K562 (cell line): ENCODE measurements around the gene RARRES1. TPM values are rescaled to one million over a fixed set of nuclear protein-coding genes. Genes with fewer than 3 reads are reported as not detected.

Source experiments
- ESRRB ChIP-seq: fragments of 250-450 bp; sonication (Bioruptor Pico); IDR thresholded peaks from 2 replicates; pipeline ENCODE4 v1.5.0; 2020; ENCODE audit warnings: mild to moderate bottlenecking, moderate library complexity, borderline replicate concordance
- ETS1 ChIP-seq: conservative IDR thresholded peaks from 2 replicates; pipeline ENCODE4 v1.6.1; 2011; ENCODE audit warnings: low read depth, mild to moderate bottlenecking, low read length; ENCODE audit not compliant: control insufficient read depth
- GMEB1 ChIP-seq: fragments of 250-450 bp; sonication (Bioruptor Pico); IDR thresholded peaks from 2 replicates; pipeline ENCODE4 v1.4.0; 2020; ENCODE audit warnings: mild to moderate bottlenecking
- MCM3 ChIP-seq: fragments of 450-650 bp; IDR thresholded peaks from 2 replicates; pipeline ENCODE4 v1.6.1; 2016
- MGA ChIP-seq: fragments of 450-650 bp; IDR thresholded peaks from 2 replicates; pipeline ENCODE4 v1.6.1; 2016; ENCODE audit warnings: mild to moderate bottlenecking, moderate library complexity
- MTA2 ChIP-seq: fragments of 450-650 bp; IDR thresholded peaks from 2 replicates; pipeline ENCODE4 v1.6.1; 2016; ENCODE audit warnings: low read depth
- RCOR1 ChIP-seq, 2 experiments: IDR thresholded peaks; 2 replicates each; pipeline ENCODE4 v1.6.1; 2012; ENCODE audit warnings: low read depth in 2 of 2, low read length in 2 of 2, borderline replicate concordance in 1 of 2, improper control_type of control experiment in 1 of 2
- XRCC4 ChIP-seq: IDR thresholded peaks from one replicate; pipeline ENCODE4 v1.6.1; 2011; ENCODE audit not compliant: insufficient read depth, insufficient read length; ENCODE audit errors: extremely low read depth
- ZBTB49 ChIP-seq: sonication (generic); formaldehyde crosslinking; IDR thresholded peaks from 2 replicates; pipeline ENCODE4 v1.8.0; 2022; ENCODE audit warnings: missing genetic modification reagents, mild to moderate bottlenecking, borderline replicate concordance
- polyA plus RNA-seq, 8 experiments: library from polyadenylated mRNA; depleted of rRNA in 4 of 8; stranded (reverse) in 5 of 8; unstranded in 3 of 8; fragments of >200 nt; fragmentation: Nextera tagmentation in 2 of 8; fragmentation: Illumina TruSeq in 1 of 8; extraction: Ambion mirVana in 2 of 8; extraction: Trizol in 1 of 8; gene quantifications; 2 replicates each; pipeline versions ENCODE4 v1.2.1 to v1.2.3, GENCODE V29; 2011 to 2014; ENCODE audit warnings: inconsistent platforms in 1 of 8, missing spikeins in 1 of 8
- total RNA-seq, 7 experiments: library from RNA; depleted of rRNA in 6 of 7; stranded (reverse); fragments of >200 nt in 6 of 7; fragmentation: Illumina TruSeq in 2 of 7; extraction: Trizol in 2 of 7; gene quantifications; 2 replicates each; pipeline versions ENCODE4 v1.2.1 to v1.2.3, GENCODE V29; 2011 to 2021; ENCODE audit warnings: low replicate concordance in 1 of 7

The RARRES1 gene
- total and polyA plus RNA-seq, 9 of the 15 experiments (the other 6 are each of a cell fraction or from before 2014, with no cell fraction given): not detected

DNA sequence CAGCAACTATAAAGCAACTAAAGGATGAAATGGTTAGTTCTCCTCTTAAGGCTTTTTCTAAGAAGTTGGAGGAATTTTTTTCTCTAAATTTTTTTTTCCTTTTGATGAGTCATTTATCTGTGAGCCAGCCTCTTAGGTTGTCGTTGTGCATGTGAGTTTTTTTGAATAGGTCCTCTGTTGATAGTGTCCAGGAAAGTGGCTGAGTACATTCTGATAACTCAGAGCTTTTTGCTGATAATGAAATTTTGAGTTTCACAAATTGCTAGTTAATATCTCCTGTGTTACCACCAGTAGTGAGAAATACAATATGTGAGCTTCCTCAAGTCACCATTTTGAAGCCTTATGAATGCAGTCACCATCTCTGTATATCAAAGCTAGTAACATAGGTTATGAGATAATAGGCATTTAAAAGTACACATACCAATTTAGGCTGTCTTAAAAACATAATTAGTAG, 52.7 kb downstream of the RARRES1 start (continued):
- TF ChIP-seq MGA (peak; percentile 62), ZBTB49 (CRISPR knock-in tag) (no peak), MTA2 (peak; percentile 89), ESRRB (CRISPR knock-in tag) (no peak), GMEB1 (CRISPR knock-in tag) (no peak), MCM3 (no peak), XRCC4 (no peak), ETS1 (no peak), RCOR1 (IDR thresholded peaks at IDR 0.05; ENCODE audit: borderline replicate concordance in 1 of 2, low read depth in 2 of 2, low read length in 2 of 2) (peak in 1 of 2 experiments; percentile 78; a peak in 1 of 4 replicates)
